H1 (cell line): Measurements from ENCODE around the gene JMJD1C. TPM values are rescaled to one million over a fixed set of nuclear protein-coding genes. Genes with fewer than 3 reads are reported as not detected.

Source experiments
- CTCF ChIA-PET: fragments of 300-600 bp; sonication (Branson Sonifier 250); formaldehyde crosslinking; loops from one replicate; lab custom pipeline; 2021; ENCODE audit not compliant: partially characterized antibody; lab: Charles Lee
- POLR2A ChIA-PET: fragments of 300-600 bp; sonication (Branson Sonifier 250); formaldehyde crosslinking; loops from one replicate; lab custom pipeline; 2021; ENCODE audit warnings: inconsistent platforms; ENCODE audit not compliant: partially characterized antibody; lab: Charles Lee
- DNase-seq, 2 experiments: peaks; one replicate each; pipeline versions ENCODE4 v3.0.0 to v3.0.0-alpha.2; 2010 to 2022; ENCODE audit warnings: low spot score in 2 of 2, low read depth in 1 of 2, mixed read lengths in 1 of 2
- FAIRE-seq: peaks from 2 replicates; lab custom pipeline; 2011; peaks lifted over from hg19 to GRCh38; lab: Jason Lieb, UNC
- H2AFZ ChIP-seq: 2 replicates; pipeline ENCODE4 v1.8.1; 2012; ENCODE audit warnings: low read length, inconsistent platforms
- H2AK5ac ChIP-seq: 2 replicates; pipeline ENCODE4 v1.6.1; 2013; ENCODE audit warnings: low read depth, low read length
- H2BK120ac ChIP-seq: replicated peaks from 2 replicates; pipeline ENCODE3; 2013; ENCODE audit warnings: low read depth, low read length, inconsistent platforms
- H2BK12ac ChIP-seq: 2 replicates; pipeline ENCODE4 v1.6.1; 2013; ENCODE audit warnings: low read depth, low read length
- H2BK15ac ChIP-seq: 2 replicates; pipeline ENCODE4 v1.6.1; 2013; ENCODE audit warnings: low read length
- H2BK20ac ChIP-seq: 2 replicates; pipeline ENCODE4 v1.6.1; 2013; ENCODE audit warnings: low read length
- H2BK5ac ChIP-seq: 2 replicates; pipeline ENCODE4 v1.6.1; 2013; ENCODE audit warnings: low read depth, low read length
- H3K14ac ChIP-seq: 2 replicates; pipeline ENCODE4 v1.6.1; 2013; ENCODE audit warnings: inconsistent platforms; ENCODE audit not compliant: insufficient read length
- H3K18ac ChIP-seq: 2 replicates; pipeline ENCODE4 v1.6.1; 2013; ENCODE audit warnings: low read length; ENCODE audit errors: extremely low read depth
- H3K23ac ChIP-seq: 2 replicates; pipeline ENCODE4 v1.6.1; 2013; ENCODE audit warnings: inconsistent platforms; ENCODE audit not compliant: insufficient read length
- H3K23me2 ChIP-seq: 2 replicates; pipeline ENCODE4 v1.6.1; 2013; ENCODE audit warnings: low read depth, low read length
- H3K27ac ChIP-seq: 2 replicates; pipeline ENCODE4 v1.6.1; 2011; ENCODE audit warnings: low read depth, low read length, inconsistent platforms
- H3K27me3 ChIP-seq, 4 experiments: replicated peaks in 1 of 4; 1 replicate in 1 of 4; 2 replicates in 3 of 4; pipeline versions ENCODE4 v1.6.1 to v1.8.1; 2011 to 2013; ENCODE audit warnings: low read length in 3 of 4, mild to moderate bottlenecking in 3 of 4, inconsistent platforms in 2 of 4, mixed read lengths in 2 of 4, moderate library complexity in 1 of 4; ENCODE audit not compliant: control insufficient read depth in 3 of 4, insufficient read depth in 3 of 4; ENCODE audit errors: extremely low read depth in 1 of 4
- H3K36me3 ChIP-seq, 4 experiments: 2 replicates each; pipeline versions ENCODE4 v1.6.1 to v1.8.1; 2011 to 2013; ENCODE audit warnings: mild to moderate bottlenecking in 4 of 4, low read length in 3 of 4, moderate library complexity in 2 of 4, control low read depth in 1 of 4, inconsistent platforms in 1 of 4; ENCODE audit not compliant: insufficient read depth in 4 of 4, control insufficient read depth in 2 of 4
- H3K4ac ChIP-seq: replicated peaks from 2 replicates; pipeline ENCODE3; 2013; ENCODE audit warnings: low read length, low read depth, mixed read lengths, inconsistent platforms; ENCODE audit not compliant: insufficient read length
- H3K4me1 ChIP-seq, 4 experiments: replicated peaks in 1 of 4; 1 replicate in 1 of 4; 2 replicates in 3 of 4; pipeline versions ENCODE4 v1.6.1 to v1.8.1; 2011 to 2013; ENCODE audit warnings: low read length in 3 of 4, inconsistent platforms in 2 of 4, mixed read lengths in 1 of 4; ENCODE audit not compliant: insufficient read depth in 4 of 4, control insufficient read depth in 3 of 4
- H3K4me2 ChIP-seq, 2 experiments: 2 replicates each; pipeline versions ENCODE4 v1.6.1 to v1.8.1; 2011 to 2013; ENCODE audit warnings: low read depth in 2 of 2, low read length in 2 of 2, control low read depth in 1 of 2, inconsistent platforms in 1 of 2, mild to moderate bottlenecking in 1 of 2; ENCODE audit not compliant: insufficient read depth in 1 of 2
- H3K4me3 ChIP-seq, 4 experiments: fragments of 200-600, 300-600 bp in 1 of 4; sonication (generic), shearing (Covaris generic), sonication (Bioruptor Twin) in 1 of 4; 2 replicates each; pipeline versions ENCODE4 v1.5.1 to v1.8.1; 2011 to 2016; ENCODE audit warnings: low read length in 4 of 4, low read depth in 3 of 4, control low read depth in 2 of 4, inconsistent platforms in 2 of 4, mild to moderate bottlenecking in 2 of 4, mixed read lengths in 1 of 4, moderate library complexity in 1 of 4; ENCODE audit not compliant: insufficient read depth in 2 of 4; ENCODE audit errors: extremely low read depth in 1 of 4
- H3K56ac ChIP-seq: replicated peaks from 2 replicates; pipeline ENCODE3; 2013; ENCODE audit warnings: low read depth, mild to moderate bottlenecking, mixed read lengths, low read length, inconsistent platforms; ENCODE audit not compliant: insufficient read length
- H3K79me1 ChIP-seq: 2 replicates; pipeline ENCODE4 v1.6.1; 2013; ENCODE audit warnings: low read depth, low read length, control low read depth
- H3K79me2 ChIP-seq, 2 experiments: 2 replicates each; pipeline versions ENCODE4 v1.6.1 to v1.8.1; 2012 to 2013; ENCODE audit warnings: low read length in 2 of 2, mild to moderate bottlenecking in 2 of 2, inconsistent platforms in 1 of 2; ENCODE audit not compliant: insufficient read depth in 2 of 2, control insufficient read depth in 1 of 2
- H3K9ac ChIP-seq, 4 experiments: replicated peaks in 1 of 4; 1 replicate in 1 of 4; 2 replicates in 3 of 4; pipeline versions ENCODE4 v1.6.1 to v1.8.1; 2011 to 2013; ENCODE audit warnings: low read depth in 3 of 4, low read length in 3 of 4, control low read depth in 2 of 4, mild to moderate bottlenecking in 2 of 4, moderate library complexity in 2 of 4, inconsistent platforms in 1 of 4; ENCODE audit errors: extremely low read depth in 1 of 4
- H3K9me3 ChIP-seq, 2 experiments: 2 replicates each; pipeline versions ENCODE4 v1.6.1 to v1.8.1; 2012 to 2013; ENCODE audit warnings: mild to moderate bottlenecking in 2 of 2, moderate library complexity in 2 of 2, control low read depth in 1 of 2, inconsistent platforms in 1 of 2, low read depth in 1 of 2, low read length in 1 of 2, mixed read lengths in 1 of 2; ENCODE audit not compliant: insufficient read depth in 2 of 2
- H4K20me1 ChIP-seq, 2 experiments: replicated peaks in 1 of 2; 2 replicates each; pipeline versions ENCODE3 to v1.8.1; 2011 to 2013; ENCODE audit warnings: inconsistent platforms in 2 of 2, low read length in 2 of 2, mild to moderate bottlenecking in 1 of 2; ENCODE audit not compliant: insufficient read depth in 2 of 2, control insufficient read depth in 1 of 2
- H4K5ac ChIP-seq: 2 replicates; pipeline ENCODE4 v1.6.1; 2013; ENCODE audit warnings: low read length, low read depth, mixed read lengths, inconsistent platforms; ENCODE audit not compliant: insufficient read length
- H4K8ac ChIP-seq: 2 replicates; pipeline ENCODE4 v1.8.0; 2013; ENCODE audit warnings: mild to moderate bottlenecking, moderate library complexity, low read length, inconsistent platforms; ENCODE audit not compliant: insufficient read depth; ENCODE audit errors: extremely low read depth
- H4K91ac ChIP-seq: replicated peaks from 2 replicates; pipeline ENCODE3; 2013; ENCODE audit warnings: low read length, mixed read lengths, inconsistent platforms; ENCODE audit not compliant: insufficient read length
- RFX5 ChIP-seq: IDR thresholded peaks from 2 replicates; pipeline ENCODE4 v1.6.1; 2011; ENCODE audit warnings: low read depth, low read length, improper control_type of control experiment, borderline replicate concordance
- SP4 ChIP-seq: IDR thresholded peaks from 2 replicates; pipeline ENCODE4 v1.6.1; 2012; ENCODE audit warnings: low read length, inconsistent platforms
- TEAD4 ChIP-seq: IDR thresholded peaks from 2 replicates; pipeline ENCODE4 v1.6.1; 2012; ENCODE audit warnings: low read depth, low read length, inconsistent platforms, mixed read lengths
- WGBS, 2 experiments: shearing (Covaris generic) in 1 of 2; methylation state at CpG; one replicate each; pipeline versions ENCODE4 v1.1.6 to v1.1.7; 2013 to 2015; ENCODE audit warnings: low lambda C conversion rate in 2 of 2, mixed read lengths in 2 of 2, inconsistent platforms in 1 of 2, low coverage in 1 of 2, missing lambda C conversion rate in 1 of 2; ENCODE audit not compliant: insufficient replicate concordance in 2 of 2, insufficient coverage in 1 of 2, insufficient read length in 1 of 2; ENCODE audit errors: extremely low coverage in 1 of 2, missing lambda C conversion rate in 1 of 2; 5-methylcytosine and 5-hydroxymethylcytosine counted together
- polyA plus RNA-seq, 7 experiments: library from polyadenylated mRNA; depleted of rRNA in 3 of 7; stranded (reverse) in 5 of 7; unstranded in 2 of 7; fragments of >200 nt in 5 of 7; fragments of 200-250 nt in 2 of 7; gene quantifications; 1 replicate in 5 of 7; 2 replicates in 1 of 7; 4 replicates in 1 of 7; pipeline versions ENCODE4 v1.2.1 to v1.2.3, GENCODE V29; 2011 to 2013; ENCODE audit warnings: missing spikeins in 2 of 7, mixed read lengths in 2 of 7
- total RNA-seq: library from RNA; stranded (reverse); fragmentation: NEBNext Ultra II Directional; extraction: Animal tissue kit (Norgen Biotek cat#: 25700); gene quantifications from 2 replicates; pipeline ENCODE4 v1.2.1, GENCODE V29; 2021

JMJD1C gene
- total and polyA plus RNA-seq, 2 of the 8 experiments (the other 6 are each of a cell fraction or from before 2014, with no cell fraction given) = 54.5 to 210 TPM

- Histone ChIP-seq H2AK5ac (no peak overlapping the region), H4K20me1 (peaks cover 12 to 25% of the 10 kb centered on the region in 2 experiments), H3K18ac (no peak overlapping the region), H3K36me3 (peaks cover 14 to 63% (median 38%) of the 10 kb centered on the region in 4 experiments), H3K4me1 (peaks cover 0 to 6% (median 4%) of the 10 kb centered on the region in 4 experiments; a peak in 3 of 7 replicates), H4K5ac (no peak overlapping the region), H2BK15ac (no peak overlapping the region), H3K56ac (no peak overlapping the region), H3K27me3 (no peaks in the 10 kb centered on the region), H4K8ac (no peak overlapping the region), H3K79me2 (peaks cover 12 to 98% of the 10 kb centered on the region in 2 experiments), H3K4ac (no peak overlapping the region), H2AFZ (no peak overlapping the region), H3K23me2 (no peaks in the 10 kb centered on the region), H3K9me3 (no peaks in the 10 kb centered on the region), H2BK20ac (no peak overlapping the region), H2BK12ac (no peak overlapping the region), H2BK120ac (no peak overlapping the region), H4K91ac (no peak overlapping the region), H3K79me1 (0 out of 2 replicates have a peak, but pooled peaks cover 4% of the 10 kb centered on the region), H3K23ac (no peak overlapping the region), H2BK5ac (no peak overlapping the region), H3K4me2 (no peak overlapping the region), H3K27ac (no peak overlapping the region), H3K4me3 (no peak overlapping the region), H3K9ac (no peak overlapping the region), H3K14ac (no peak overlapping the region)
- TF ChIP-seq RFX5 = no peak
- TF ChIP-seq TEAD4 = no peak
- TF ChIP-seq SP4 = no peak
- FAIRE-seq = no peak
- DNase-seq = no peak
- ChIA-PET CTCF (interaction anchor here (0.8 to 2.8 kb wide), 2 partner anchors 13 to 19 kb away, joined by 7 to 11 read pairs; no protein-coding TSS in a partner anchor), POLR2A (interaction anchor here (0.9 to 1.2 kb wide), 2 partner anchors 11 to 19 kb away, joined by 3 read pairs; no protein-coding TSS in a partner anchor)
- 100% methylated on average over 2 of the region's 2 CpGs; no CpG with 5 or more reads in 1 of the 2 experiments for WGBS, 2 experiments
These were observed 251.2 kb downstream of the JMJD1C start for GRCh38 chr10:63214571-63214970.
